AG04450 (cell line): Measurements from ENCODE around the gene MAD1L1. TPM values are rescaled to one million over a fixed set of nuclear protein-coding genes. Genes with fewer than 3 reads are reported as not detected.

Experiments
- CTCF ChIA-PET: fragments of 300-600, 350-600 bp; formaldehyde crosslinking; extraction: SDS; loops from one replicate; lab custom pipeline; 2022; ENCODE audit warnings: antibody characterized with exemption, inconsistent platforms; lab: Charles Lee
- POLR2A ChIA-PET: fragments of 350-600 bp; formaldehyde crosslinking; extraction: SDS; loops from one replicate; lab custom pipeline; 2021; ENCODE audit warnings: antibody characterized with exemption, inconsistent platforms; lab: Yijun Ruan, JAX
- DNase-seq: peaks from one replicate; pipeline ENCODE4 v3.0.0-alpha.2; 2011; ENCODE audit warnings: low read depth, low spot score
- H3K27ac ChIP-seq: one replicate; pipeline ENCODE4 v1.5.1; 2012; ENCODE audit warnings: low read depth, low read length, control low read depth
- H3K27me3 ChIP-seq: one replicate; pipeline ENCODE4 v1.6.0; 2012; ENCODE audit warnings: low read length; ENCODE audit not compliant: control insufficient read depth, insufficient read depth
- H3K4me3 ChIP-seq: 2 replicates; pipeline ENCODE4 v1.5.1; 2011; ENCODE audit warnings: mild to moderate bottlenecking, low read depth, low read length, control low read depth
- H3K9me3 ChIP-seq: 2 replicates; pipeline ENCODE4 v1.5.1; 2012; ENCODE audit warnings: low read length; ENCODE audit not compliant: control insufficient read depth, insufficient read depth
- CTCF ChIP-seq: IDR thresholded peaks from 2 replicates; pipeline ENCODE4 v1.5.1; 2011; ENCODE audit warnings: low read depth, low read length, control low read depth, inconsistent platforms
- polyA plus RNA-seq: library from polyadenylated mRNA; depleted of rRNA; stranded (reverse); fragments of >200 nt; gene quantifications from 2 replicates; pipeline ENCODE4 v1.2.3, GENCODE V29; 2011

MAD1L1 gene
- polyA plus RNA-seq, 1 experiment, result 11.9 TPM

GRCh38 chr7:2198206-2198605 is 34.5 kb downstream of the MAD1L1 start:
- Histone ChIP-seq H3K4me3 (no peak overlapping the region), H3K9me3 (peaks cover 15% of the 10 kb centered on the region), H3K27me3 (no peaks in the 10 kb centered on the region), H3K27ac (no peak overlapping the region)
- ChIA-PET POLR2A (no interaction called here), CTCF (no interaction called here)
- TF ChIP-seq CTCF, result no peak
- no peak for DNase-seq

DNA sequence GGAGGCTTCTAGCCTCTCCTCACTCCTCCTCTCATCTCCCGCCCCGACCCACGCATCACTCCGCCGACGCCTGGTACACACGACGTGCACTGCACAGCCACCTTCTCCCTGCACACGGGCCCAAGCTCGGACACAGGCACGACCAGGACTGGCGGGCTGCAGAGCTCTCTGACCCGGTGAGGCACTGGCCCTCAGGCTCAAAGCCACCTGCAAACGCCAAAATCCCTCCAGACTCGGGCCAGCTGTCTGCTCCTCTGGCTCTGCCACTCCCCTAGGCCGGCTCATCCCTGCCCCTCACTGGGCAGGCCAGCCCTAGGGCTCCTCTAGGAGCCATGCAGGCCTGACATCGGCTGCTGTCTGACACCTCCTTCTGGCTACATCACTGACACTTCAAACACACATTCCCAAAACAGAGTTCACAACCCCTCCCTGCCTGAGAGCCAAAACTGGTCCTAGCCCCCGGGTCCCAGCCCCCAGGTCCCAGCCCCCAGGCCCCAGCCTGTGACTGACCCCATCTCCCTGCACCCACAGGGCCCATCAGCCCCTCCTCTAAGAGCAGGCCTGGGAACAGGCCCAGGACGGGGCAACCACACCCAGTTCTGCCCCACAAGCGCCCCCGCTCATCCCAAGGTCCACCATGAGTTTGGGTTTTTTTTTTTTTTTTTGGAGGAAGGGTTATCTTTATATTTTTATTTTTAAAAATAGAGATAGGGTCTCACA is 35.1 kb downstream of the MAD1L1 start:
- no peaks in the 10 kb centered on the region for H3K27me3 ChIP-seq
- CTCF ChIA-PET, result no interaction called here
- no peak for DNase-seq
- no peak overlapping the region for H3K27ac ChIP-seq
- TF ChIP-seq CTCF, result no peak
- no peak overlapping the region for H3K4me3 ChIP-seq
- H3K9me3 ChIP-seq, result peaks cover 15% of the 10 kb centered on the region
- POLR2A ChIA-PET, result no interaction called here

DNA sequence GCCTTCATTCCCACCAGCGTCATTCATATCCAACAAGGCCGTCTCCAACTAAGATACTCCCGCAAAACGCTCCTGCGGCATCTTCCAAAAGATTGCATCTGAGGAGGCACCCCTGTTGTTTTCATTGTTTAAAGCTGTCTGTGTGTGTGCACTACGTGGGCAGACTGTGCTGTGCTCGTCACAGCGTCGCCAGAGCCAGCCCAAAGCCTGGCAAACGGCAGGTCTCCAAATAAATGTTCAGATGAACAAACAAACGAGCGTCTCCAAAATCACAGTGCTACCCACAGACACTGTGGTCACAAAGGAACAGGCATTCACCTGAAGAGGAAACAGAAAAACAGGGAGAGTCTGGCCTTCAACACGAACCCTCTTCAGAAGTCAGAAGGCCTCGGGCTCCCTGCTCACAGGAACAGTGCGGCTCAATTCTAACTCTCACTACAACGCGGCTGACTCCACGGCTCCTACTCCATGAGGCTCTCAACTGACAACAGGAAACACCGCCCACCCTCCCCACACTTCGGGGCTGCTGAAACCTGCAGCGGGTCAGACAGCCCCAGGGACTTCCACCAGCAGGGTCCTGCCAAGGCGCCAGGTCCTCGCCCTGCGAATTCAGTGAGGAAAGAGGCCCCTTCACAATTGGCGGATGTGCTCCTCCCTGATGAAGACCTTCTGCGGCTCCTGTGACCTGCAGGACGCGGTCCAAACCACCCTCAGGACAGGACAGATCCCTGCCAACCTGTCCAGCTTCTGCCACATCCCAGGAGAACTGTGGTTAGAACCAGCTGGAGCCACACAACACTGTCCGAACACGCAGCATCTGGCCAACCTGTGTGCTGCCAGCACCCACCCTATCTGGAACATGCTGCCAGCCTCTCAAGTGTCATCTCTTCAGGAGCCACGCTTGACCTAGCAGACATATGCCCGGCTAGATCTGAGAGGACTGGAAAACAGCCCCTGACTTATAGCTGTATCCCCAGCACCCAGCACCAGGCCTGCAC is 36.1 kb downstream of the MAD1L1 start:
- Histone ChIP-seq H3K4me3 (no peak overlapping the region), H3K9me3 (peaks cover 15% of the 10 kb centered on the region), H3K27ac (no peak overlapping the region), H3K27me3 (no peaks in the 10 kb centered on the region)
- ChIA-PET CTCF (no interaction called here), POLR2A (no interaction called here)
- TF ChIP-seq CTCF, result no peak
- DNase-seq, result no peak

- CTCF ChIA-PET, result interaction anchor here (0.6 to 1.5 kb wide), 12 partner anchors 7 to 618 kb away, joined by 3 to 6 read pairs (median 4); no protein-coding TSS in a partner anchor
- peaks cover 15% of the 10 kb centered on the region for H3K9me3 ChIP-seq
- H3K27ac ChIP-seq, result no peak overlapping the region
- H3K4me3 ChIP-seq, result no peak overlapping the region
- no peak for TF ChIP-seq CTCF
- DNase-seq, result no peak
- POLR2A ChIA-PET, result interaction anchor here (0.7 kb wide), 1 partner anchor 169 kb away, joined by 3 read pairs; no protein-coding TSS in a partner anchor
- H3K27me3 ChIP-seq, result no peaks in the 10 kb centered on the region
Observed at GRCh38 chr7:2195400-2196246, 37.1 kb downstream of the MAD1L1 start.
